ENCODE measurements around the gene KCNN3. TPM values are rescaled to one million over a fixed set of nuclear protein-coding genes. Genes with fewer than 3 reads are reported as not detected.

KCNN3 gene
- total RNA-seq, 4 donors from 2014 or later, result 0.21 to 0.78 (median 0.26) TPM

GRCh38 chr1:154867841-154868605 is 2.1 kb downstream of the KCNN3 start:
- peaks cover 0 to 38% (median 15%) of the 10 kb centered on the region in 4 donors for H3K4me1 ChIP-seq
- H3K27ac ChIP-seq, result no peak overlapping the region
- peaks cover 0 to 65% of the 10 kb centered on the region in 2 donors for H3K27me3 ChIP-seq
- TF ChIP-seq EP300 (IDR thresholded peaks at IDR 0.05), result no peak
- TF ChIP-seq, protein P1, sequence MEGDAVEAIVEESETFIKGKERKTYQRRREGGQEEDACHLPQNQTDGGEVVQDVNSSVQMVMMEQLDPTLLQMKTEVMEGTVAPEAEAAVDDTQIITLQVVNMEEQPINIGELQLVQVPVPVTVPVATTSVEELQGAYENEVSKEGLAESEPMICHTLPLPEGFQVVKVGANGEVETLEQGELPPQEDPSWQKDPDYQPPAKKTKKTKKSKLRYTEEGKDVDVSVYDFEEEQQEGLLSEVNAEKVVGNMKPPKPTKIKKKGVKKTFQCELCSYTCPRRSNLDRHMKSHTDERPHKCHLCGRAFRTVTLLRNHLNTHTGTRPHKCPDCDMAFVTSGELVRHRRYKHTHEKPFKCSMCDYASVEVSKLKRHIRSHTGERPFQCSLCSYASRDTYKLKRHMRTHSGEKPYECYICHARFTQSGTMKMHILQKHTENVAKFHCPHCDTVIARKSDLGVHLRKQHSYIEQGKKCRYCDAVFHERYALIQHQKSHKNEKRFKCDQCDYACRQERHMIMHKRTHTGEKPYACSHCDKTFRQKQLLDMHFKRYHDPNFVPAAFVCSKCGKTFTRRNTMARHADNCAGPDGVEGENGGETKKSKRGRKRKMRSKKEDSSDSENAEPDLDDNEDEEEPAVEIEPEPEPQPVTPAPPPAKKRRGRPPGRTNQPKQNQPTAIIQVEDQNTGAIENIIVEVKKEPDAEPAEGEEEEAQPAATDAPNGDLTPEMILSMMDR (IDR thresholded peaks at IDR 0.05), result no peak
- TF ChIP-seq POLR2A (IDR thresholded peaks at IDR 0.05), result no peak
- 44 to 49% methylated on average over 12 to 19 of the region's 19 CpGs for WGBS, 2 donors
- peak overlapping the region in 2 of 4 donors; percentile 21 to 44 for H3K4me3 ChIP-seq
- H3K9me3 ChIP-seq, result no peaks in the 10 kb centered on the region
- no peak for DNase-seq (ENCODE audit: low spot score in 2 of 2)
- no peaks in the 10 kb centered on the region for H3K36me3 ChIP-seq

- Histone ChIP-seq H3K9me3 (no peaks in the 10 kb centered on the region), H3K4me3 (no peak overlapping the region), H3K4me1 (peaks cover 0 to 38% (median 15%) of the 10 kb centered on the region in 4 donors), H3K36me3 (no peaks in the 10 kb centered on the region), H3K27me3 (peaks cover 0 to 73% of the 10 kb centered on the region in 2 donors), H3K27ac (no peak overlapping the region)
- DNase-seq (ENCODE audit: low spot score in 2 of 2), result no peak
- WGBS, 2 donors, result 13 to 20% methylated on average over 20 to 22 of the region's 25 CpGs
- TF ChIP-seq EP300 (IDR thresholded peaks at IDR 0.05) (no peak), POLR2A (IDR thresholded peaks at IDR 0.05) (no peak)
- TF ChIP-seq, protein P1 (IDR thresholded peaks at IDR 0.05), result no peak
Measured at GRCh38 chr1:154867064-154867825, 2.8 kb downstream of the KCNN3 start.

GRCh38 chr1:154866257-154867063 is 3.6 kb downstream of the KCNN3 start:
- Histone ChIP-seq H3K9me3 (no peaks in the 10 kb centered on the region), H3K4me3 (no peak overlapping the region), H3K27me3 (peaks cover 0 to 75% of the 10 kb centered on the region in 2 donors), H3K36me3 (no peaks in the 10 kb centered on the region), H3K27ac (no peak overlapping the region), H3K4me1 (peaks cover 0 to 38% (median 15%) of the 10 kb centered on the region in 4 donors)
- TF ChIP-seq POLR2A (IDR thresholded peaks at IDR 0.05) (no peak), EP300 (IDR thresholded peaks at IDR 0.05) (no peak)
- TF ChIP-seq, protein P1 (IDR thresholded peaks at IDR 0.05), result no peak
- no peak for DNase-seq (ENCODE audit: low spot score in 2 of 2)
- WGBS, 2 donors, result 73 to 76% methylated on average over 14 of the region's 14 CpGs

- peaks cover 0 to 38% (median 15%) of the 10 kb centered on the region in 4 donors for H3K4me1 ChIP-seq
Measured at GRCh38 chr1:154865442-154866256, 4.4 kb downstream of the KCNN3 start.

More at GRCh38 chr1:154865442-154866256, 4.4 kb downstream of the KCNN3 start:
- Histone ChIP-seq H3K36me3 (no peaks in the 10 kb centered on the region), H3K27me3 (peaks cover 0 to 74% of the 10 kb centered on the region in 2 donors), H3K9me3 (no peaks in the 10 kb centered on the region), H3K27ac (no peak overlapping the region), H3K4me3 (no peak overlapping the region)
- DNase-seq (ENCODE audit: low spot score in 2 of 2), result no peak
- TF ChIP-seq POLR2A (IDR thresholded peaks at IDR 0.05), result no peak
- TF ChIP-seq, protein P1 (IDR thresholded peaks at IDR 0.05), result no peak
- no peak for TF ChIP-seq EP300 (IDR thresholded peaks at IDR 0.05)
- 85 to 86% methylated on average over 5 of the region's 5 CpGs for WGBS, 2 donors
